Neuronal stem cell (in vitro differentiated cells): ENCODE measurements around the gene NELL1.

Experiments
- DNase-seq: peaks from one replicate; pipeline ENCODE4 v3.0.0-alpha.2; 2013; ENCODE audit warnings: low spot score
- H2AFZ ChIP-seq: one replicate; pipeline ENCODE4 v1.6.1; 2013; ENCODE audit warnings: mild to moderate bottlenecking, low read length, inconsistent platforms
- H2AK5ac ChIP-seq: 2 replicates; pipeline ENCODE4 v1.6.1; 2013; ENCODE audit warnings: low read depth, mild to moderate bottlenecking, inconsistent platforms, low read length, moderate library complexity, mixed read lengths
- H2BK120ac ChIP-seq: 2 replicates; pipeline ENCODE4 v1.6.1; 2013; ENCODE audit warnings: low read depth, mild to moderate bottlenecking, inconsistent platforms, low read length, moderate library complexity, mixed read lengths
- H2BK12ac ChIP-seq: one replicate; pipeline ENCODE4 v1.6.1; 2013; ENCODE audit warnings: low read length, inconsistent platforms
- H2BK15ac ChIP-seq: 2 replicates; pipeline ENCODE4 v1.6.1; 2013; ENCODE audit warnings: mild to moderate bottlenecking, low read length, inconsistent platforms, mixed read lengths
- H2BK5ac ChIP-seq: one replicate; pipeline ENCODE4 v1.6.1; 2013; ENCODE audit warnings: inconsistent platforms, mild to moderate bottlenecking, low read length, moderate library complexity
- H3K14ac ChIP-seq: one replicate; pipeline ENCODE4 v1.6.1; 2013; ENCODE audit warnings: low read length, inconsistent platforms
- H3K18ac ChIP-seq: 2 replicates; pipeline ENCODE4 v1.6.1; 2013; ENCODE audit warnings: low read length, inconsistent platforms
- H3K23ac ChIP-seq: 2 replicates; pipeline ENCODE4 v1.6.1; 2013; ENCODE audit warnings: low read depth, mild to moderate bottlenecking, mixed read lengths, low read length, inconsistent platforms; ENCODE audit not compliant: poor library complexity
- H3K27ac ChIP-seq: replicated peaks from 3 replicates; pipeline ENCODE4 v1.5.1; 2013; ENCODE audit warnings: low read length, inconsistent platforms
- H3K27me3 ChIP-seq, 3 experiments: 2 replicates each; pipeline ENCODE4 v1.6.1; 2013; ENCODE audit warnings: low read length in 3 of 3, mild to moderate bottlenecking in 2 of 3, inconsistent platforms in 1 of 3, low read depth in 1 of 3, mixed read lengths in 1 of 3, moderate library complexity in 1 of 3; ENCODE audit not compliant: control insufficient read depth in 3 of 3, insufficient read depth in 3 of 3
- H3K36me3 ChIP-seq, 2 donors: replicated peaks in 1 of 2; 2 replicates each; pipeline ENCODE4 v1.6.1; 2013; ENCODE audit warnings: low read length in 2 of 2; ENCODE audit not compliant: control insufficient read depth in 2 of 2, insufficient read depth in 2 of 2
- H3K4ac ChIP-seq: 2 replicates; pipeline ENCODE4 v1.6.1; 2013; ENCODE audit warnings: inconsistent platforms, mild to moderate bottlenecking, low read length, moderate library complexity
- H3K4me1 ChIP-seq, 2 donors: 1 replicate in 1 of 2; 2 replicates in 1 of 2; pipeline ENCODE4 v1.6.1; 2013; ENCODE audit warnings: low read length in 2 of 2, low read depth in 1 of 2; ENCODE audit not compliant: control insufficient read depth in 2 of 2, insufficient read depth in 1 of 2
- H3K4me2 ChIP-seq: one replicate; pipeline ENCODE4 v1.6.1; 2013; ENCODE audit warnings: mild to moderate bottlenecking, low read length, inconsistent platforms; ENCODE audit not compliant: insufficient read depth, poor library complexity, severe bottlenecking
- H3K4me3 ChIP-seq, 2 donors: 2 replicates each; pipeline ENCODE4 v1.5.1; 2013; ENCODE audit warnings: low read length in 2 of 2, mild to moderate bottlenecking in 2 of 2, inconsistent platforms in 1 of 2, moderate library complexity in 1 of 2
- H3K79me1 ChIP-seq: one replicate; pipeline ENCODE4 v1.6.1; 2013; ENCODE audit warnings: low read depth, mild to moderate bottlenecking, inconsistent platforms, low read length, moderate library complexity
- H3K9ac ChIP-seq: one replicate; pipeline ENCODE4 v1.6.1; 2013; ENCODE audit warnings: mild to moderate bottlenecking, low read depth, low read length, inconsistent platforms; ENCODE audit not compliant: poor library complexity
- H3K9me3 ChIP-seq, 2 donors: replicated peaks in 1 of 2; 2 replicates each; pipeline versions ENCODE3 to v1.6.1; 2013; ENCODE audit warnings: low read length in 2 of 2, mild to moderate bottlenecking in 2 of 2, inconsistent platforms in 1 of 2, low read depth in 1 of 2, mixed read lengths in 1 of 2, moderate library complexity in 1 of 2; ENCODE audit not compliant: control insufficient read depth in 2 of 2, insufficient read depth in 1 of 2
- H4K8ac ChIP-seq: one replicate; pipeline ENCODE4 v1.6.1; 2013; ENCODE audit warnings: low read depth, mild to moderate bottlenecking, inconsistent platforms, low read length, moderate library complexity
- H4K91ac ChIP-seq: one replicate; pipeline ENCODE4 v1.6.1; 2013; ENCODE audit warnings: low read length, low read depth, mild to moderate bottlenecking, inconsistent platforms; ENCODE audit not compliant: poor library complexity
- WGBS, 2 donors: extraction: QIAGEN DNeasy Blood & Tissue Kit; methylation state at CpG; one replicate each; pipeline ENCODE4 v1.1.7; 2013; ENCODE audit warnings: missing lambda C conversion rate in 2 of 2, mixed read lengths in 1 of 2; ENCODE audit not compliant: insufficient read length in 2 of 2, insufficient replicate concordance in 1 of 2; ENCODE audit errors: extremely low coverage in 2 of 2; 5-methylcytosine and 5-hydroxymethylcytosine counted together

The NELL1 gene

DNA sequence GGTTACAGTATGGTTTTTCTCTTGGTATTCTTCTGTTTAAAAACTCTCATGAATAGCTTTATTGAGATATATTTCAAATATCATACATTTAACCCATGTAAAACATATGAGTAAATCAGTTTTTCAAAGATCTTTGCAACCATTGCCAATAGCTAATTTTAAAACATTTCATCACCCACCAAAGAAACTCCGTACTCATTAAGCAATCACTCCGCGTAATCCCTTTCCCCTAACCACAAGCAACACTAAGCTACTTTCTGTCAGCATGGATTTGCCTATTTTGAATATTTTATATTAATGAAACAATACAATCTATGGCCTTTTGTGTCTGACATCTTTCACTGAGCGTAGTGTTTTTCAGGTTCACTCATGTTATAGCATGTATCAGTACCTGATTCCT lies 825.6 kb downstream of the NELL1 start:
- no peak overlapping the region for H2BK120ac ChIP-seq
- H3K27ac ChIP-seq, result no peak overlapping the region
- H2BK15ac ChIP-seq, result no peak overlapping the region
- no peak overlapping the region for H4K8ac ChIP-seq
- no peak overlapping the region for H3K4ac ChIP-seq
- H3K18ac ChIP-seq, result no peak overlapping the region
- H3K23ac ChIP-seq, result no peak overlapping the region
- no peak overlapping the region for H3K4me2 ChIP-seq
- H2AFZ ChIP-seq, result no peak overlapping the region
- H3K4me1 ChIP-seq, result no peaks in the 10 kb centered on the region
- H3K27me3 ChIP-seq, result no peaks in the 10 kb centered on the region
- no peak overlapping the region for H3K9ac ChIP-seq
- no peaks in the 10 kb centered on the region for H3K9me3 ChIP-seq
- DNase-seq, result no peak
- no peaks in the 10 kb centered on the region for H3K36me3 ChIP-seq
- H4K91ac ChIP-seq, result no peak overlapping the region
- no peak overlapping the region for H3K4me3 ChIP-seq
- WGBS, 2 donors, result no CpG with 5 or more reads among the region's 4 CpGs
- H3K79me1 ChIP-seq, result no peaks in the 10 kb centered on the region
- H2BK5ac ChIP-seq, result no peak overlapping the region
- no peak overlapping the region for H2BK12ac ChIP-seq
- no peak overlapping the region for H2AK5ac ChIP-seq
- H3K14ac ChIP-seq, result no peak overlapping the region

- Histone ChIP-seq H2BK12ac (no peak overlapping the region), H4K8ac (no peak overlapping the region), H3K18ac (no peak overlapping the region), H3K27ac (no peak overlapping the region), H2AK5ac (no peak overlapping the region), H3K79me1 (no peaks in the 10 kb centered on the region), H3K4ac (no peak overlapping the region), H2BK120ac (no peak overlapping the region), H2BK15ac (no peak overlapping the region), H3K9me3 (no peaks in the 10 kb centered on the region), H4K91ac (no peak overlapping the region), H2AFZ (no peak overlapping the region), H3K23ac (no peak overlapping the region), H3K27me3 (no peaks in the 10 kb centered on the region), H2BK5ac (no peak overlapping the region), H3K4me2 (no peak overlapping the region), H3K9ac (no peak overlapping the region), H3K36me3 (no peaks in the 10 kb centered on the region), H3K4me3 (no peak overlapping the region), H3K14ac (no peak overlapping the region), H3K4me1 (no peaks in the 10 kb centered on the region)
- no CpG with 5 or more reads among the region's 1 CpG for WGBS, 2 donors
- DNase-seq, result no peak
Measured at GRCh38 chr11:21495879-21496278, 826.5 kb downstream of the NELL1 start.

DNA sequence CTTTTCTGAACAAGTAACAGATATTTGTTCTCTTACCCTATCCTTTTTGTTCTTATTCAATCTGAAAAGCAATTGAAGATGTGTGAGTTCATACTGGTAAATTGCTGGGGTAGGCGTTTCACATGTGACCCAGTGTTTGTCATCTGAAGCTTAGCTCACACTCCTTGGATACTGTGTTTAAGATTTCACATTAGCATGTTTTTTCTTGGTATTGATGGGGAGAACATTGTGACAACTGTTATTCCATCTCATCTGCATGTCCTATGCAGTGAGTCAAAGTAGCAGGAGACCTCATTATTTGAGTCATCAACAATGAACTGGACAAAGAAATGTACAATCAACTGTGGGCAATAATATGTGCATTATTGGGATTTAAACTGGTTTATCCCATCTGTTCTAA lies 831.9 kb downstream of the NELL1 start:
- H3K14ac ChIP-seq, result no peak overlapping the region
- H3K27ac ChIP-seq, result no peak overlapping the region
- DNase-seq, result no peak
- H2BK15ac ChIP-seq, result no peak overlapping the region
- H3K4me1 ChIP-seq, result no peaks in the 10 kb centered on the region
- no peak overlapping the region for H4K91ac ChIP-seq
- H3K79me1 ChIP-seq, result no peaks in the 10 kb centered on the region
- no peak overlapping the region for H2BK5ac ChIP-seq
- H4K8ac ChIP-seq, result no peak overlapping the region
- WGBS, 2 donors, result no CpG with 5 or more reads among the region's 1 CpG
- H3K9ac ChIP-seq, result no peak overlapping the region
- H3K4me3 ChIP-seq, result no peak overlapping the region
- H3K9me3 ChIP-seq, result no peaks in the 10 kb centered on the region
- no peak overlapping the region for H2AFZ ChIP-seq
- no peak overlapping the region for H3K23ac ChIP-seq
- no peaks in the 10 kb centered on the region for H3K27me3 ChIP-seq
- H3K36me3 ChIP-seq, result no peaks in the 10 kb centered on the region
- H3K18ac ChIP-seq, result no peak overlapping the region
- H2BK12ac ChIP-seq, result no peak overlapping the region
- H2AK5ac ChIP-seq, result no peak overlapping the region
- H3K4ac ChIP-seq, result no peak overlapping the region
- no peak overlapping the region for H2BK120ac ChIP-seq
- no peak overlapping the region for H3K4me2 ChIP-seq

- Histone ChIP-seq H2BK120ac (no peak overlapping the region), H3K27ac (no peak overlapping the region), H2BK12ac (no peak overlapping the region), H3K79me1 (no peaks in the 10 kb centered on the region), H3K4me1 (no peaks in the 10 kb centered on the region), H3K4me3 (no peak overlapping the region), H3K4me2 (no peak overlapping the region), H2AFZ (no peak overlapping the region), H4K91ac (no peak overlapping the region), H3K4ac (no peak overlapping the region), H3K9me3 (no peaks in the 10 kb centered on the region), H3K14ac (no peak overlapping the region), H3K36me3 (no peaks in the 10 kb centered on the region), H3K9ac (no peak overlapping the region), H3K18ac (no peak overlapping the region), H4K8ac (no peak overlapping the region), H3K23ac (no peak overlapping the region), H2BK15ac (no peak overlapping the region), H3K27me3 (no peaks in the 10 kb centered on the region), H2BK5ac (no peak overlapping the region), H2AK5ac (no peak overlapping the region)
- WGBS, 2 donors, result no CpG with 5 or more reads among the region's 1 CpG
- DNase-seq, result no peak
Measured at GRCh38 chr11:21505070-21505469, 835.7 kb downstream of the NELL1 start.
